ENCODE data around the gene CRAMP1.
A peak's percentile ranks its signal among the peaks of the same experiment; 100 is the strongest.
"Not testable (repeated sequence)": the region's sequence is repeated elsewhere in the genome, so short reads cannot be mapped to it uniquely, and the experiment has no call there.

Gene CRAMP1

DNA sequence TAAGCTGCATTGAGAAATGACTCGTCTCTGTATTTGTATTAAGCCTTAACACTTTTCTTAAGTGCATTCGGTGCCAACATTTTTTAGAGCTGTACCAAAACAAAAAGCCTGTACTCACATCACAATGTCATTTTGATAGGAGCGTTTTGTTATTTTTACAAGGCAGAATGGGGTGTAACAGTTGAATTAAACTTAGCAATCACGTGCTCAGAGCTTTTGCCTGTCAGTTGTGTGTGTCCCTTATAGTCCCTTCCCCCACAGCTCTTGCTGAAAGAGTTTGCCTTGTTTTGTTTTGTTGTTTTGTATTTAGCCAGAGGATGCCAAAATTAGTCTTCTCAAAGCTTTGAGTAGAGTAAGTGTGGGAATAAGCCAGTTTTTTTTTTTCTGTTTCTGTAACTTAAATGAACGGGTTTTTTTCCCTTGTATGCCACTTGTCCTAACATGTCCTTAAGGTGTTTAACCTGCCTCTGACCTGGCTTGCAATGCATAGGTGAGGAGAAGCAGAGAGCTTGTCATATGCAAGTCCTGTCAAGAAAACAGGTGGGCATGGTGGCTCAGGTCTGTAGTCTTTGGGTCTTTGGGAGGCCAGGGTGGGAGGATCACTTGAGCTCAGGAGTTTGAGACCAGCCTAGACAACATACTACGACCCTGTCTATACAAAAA, 89.2 kb downstream of the CRAMP1 start:
- Mint-ChIP-seq H3K9me3 (no peaks in the 10 kb centered on the region), H3K4me3 (no peak overlapping the region), H3K27me3 (no peaks in the 10 kb centered on the region), H3K36me3 (peaks cover 36 to 57% of the 10 kb centered on the region in 2 donors), H3K4me1 (peaks cover 0 to 2% of the 10 kb centered on the region in 2 donors), H3K27ac (no peak overlapping the region)
- DNase-seq (no peak), ATAC-seq (replicated peaks) (no peak)

GRCh38 chr16:1705324-1705687, 93.1 kb downstream of the CRAMP1 start:
- H3K27ac Mint-ChIP-seq = peak overlapping the region; percentile 100
- DNase-seq (peak; percentile 24), ATAC-seq (replicated peaks) (peak; percentile 33 to 45)
- not testable (repeated sequence) for H3K9me3 Mint-ChIP-seq, H3K27me3 Mint-ChIP-seq
- H3K4me1 Mint-ChIP-seq = peaks cover 10 to 19% of the 10 kb centered on the region in 2 donors
- H3K36me3 Mint-ChIP-seq = peaks cover 23 to 39% of the 10 kb centered on the region in 2 donors
- H3K4me3 Mint-ChIP-seq = peak overlapping the region; percentile 99 to 100

GRCh38 chr16:1705688-1706385, 93.7 kb downstream of the CRAMP1 start, which contains the start of gene MAPK8IP3:
TSS of gene MAPK8IP3 (plus strand) at chr16:1706195. CDS start at chr16:1706340, 145 bp downstream.
- peak; percentile 85 to 89 for ATAC-seq (replicated peaks)

DNA sequence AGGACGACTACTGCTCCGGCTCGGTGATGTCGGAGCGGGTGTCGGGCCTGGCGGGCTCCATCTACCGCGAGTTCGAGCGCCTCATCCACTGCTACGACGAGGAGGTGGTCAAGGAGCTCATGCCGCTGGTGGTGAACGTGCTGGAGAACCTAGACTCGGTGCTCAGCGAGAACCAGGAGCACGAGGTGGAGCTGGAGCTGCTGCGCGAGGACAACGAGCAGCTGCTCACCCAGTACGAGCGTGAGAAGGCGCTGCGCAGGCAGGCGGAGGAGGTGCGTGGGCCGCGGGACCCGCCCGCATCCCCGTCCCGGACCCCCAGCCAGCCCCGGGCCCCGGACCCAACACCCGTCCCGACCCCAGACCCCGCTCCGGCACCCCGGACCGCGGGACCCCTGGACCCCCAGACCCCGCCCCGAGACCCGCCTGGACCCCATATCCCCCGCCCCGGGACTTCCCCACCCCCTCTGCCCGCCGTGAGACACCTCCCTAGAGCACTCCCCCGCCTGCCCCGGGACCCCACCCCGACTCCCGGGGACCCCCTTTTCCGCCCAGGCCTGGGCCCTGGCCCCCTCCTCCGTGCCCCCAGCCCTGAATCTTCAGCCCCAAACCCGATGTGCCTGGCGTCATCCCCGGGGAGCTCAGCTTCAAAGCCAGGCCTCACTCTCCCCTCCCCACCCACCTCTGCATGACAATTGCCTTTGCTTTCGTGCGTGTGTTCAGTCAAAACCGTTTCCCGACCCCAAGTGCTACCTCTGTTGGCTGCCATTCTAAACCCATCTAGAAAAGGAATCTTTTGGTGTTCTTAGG, 94.4 kb downstream of the CRAMP1 start:
- Mint-ChIP-seq H3K27me3 (no peaks in the 10 kb centered on the region), H3K27ac (peak overlapping the region; percentile 96), H3K4me1 (peaks cover 14 to 26% of the 10 kb centered on the region in 2 donors)

More at GRCh38 chr16:1705688-1706385, 93.7 kb downstream of the CRAMP1 start, which contains the start of gene MAPK8IP3:
- DNase-seq = peak; percentile 94
- Mint-ChIP-seq H3K36me3 (peaks cover 23 to 36% of the 10 kb centered on the region in 2 donors), H3K27ac (peak within 1 kb of the TSS; percentile 100), H3K4me3 (peak within 1 kb of the TSS; percentile 99 to 100), H3K4me1 (peaks cover 10 to 19% of the 10 kb centered on the region in 2 donors), H3K27me3 (no peaks in the 10 kb centered on the region), H3K9me3 (no peaks in the 10 kb centered on the region)

GRCh38 chr16:1707193-1707790, 95.1 kb downstream of the CRAMP1 start:
- H3K36me3 Mint-ChIP-seq = peaks cover 25 to 31% of the 10 kb centered on the region in 2 donors
- H3K9me3 Mint-ChIP-seq = no peaks in the 10 kb centered on the region
- H3K4me3 Mint-ChIP-seq = peak overlapping the region; percentile 85 to 99
- peak overlapping the region; percentile 96 for H3K27ac Mint-ChIP-seq
- DNase-seq = no peak
- no peak for ATAC-seq (replicated peaks)
- H3K27me3 Mint-ChIP-seq = no peaks in the 10 kb centered on the region
- H3K4me1 Mint-ChIP-seq = peaks cover 17 to 30% of the 10 kb centered on the region in 2 donors

More for the DNA sequence above, 94.4 kb downstream of the CRAMP1 start:
- DNase-seq (no peak), ATAC-seq (replicated peaks) (peak; percentile 44 to 51)
- Mint-ChIP-seq H3K36me3 (peaks cover 25 to 35% of the 10 kb centered on the region in 2 donors), H3K9me3 (no peaks in the 10 kb centered on the region), H3K4me3 (peak overlapping the region; percentile 99 to 100)

DNA sequence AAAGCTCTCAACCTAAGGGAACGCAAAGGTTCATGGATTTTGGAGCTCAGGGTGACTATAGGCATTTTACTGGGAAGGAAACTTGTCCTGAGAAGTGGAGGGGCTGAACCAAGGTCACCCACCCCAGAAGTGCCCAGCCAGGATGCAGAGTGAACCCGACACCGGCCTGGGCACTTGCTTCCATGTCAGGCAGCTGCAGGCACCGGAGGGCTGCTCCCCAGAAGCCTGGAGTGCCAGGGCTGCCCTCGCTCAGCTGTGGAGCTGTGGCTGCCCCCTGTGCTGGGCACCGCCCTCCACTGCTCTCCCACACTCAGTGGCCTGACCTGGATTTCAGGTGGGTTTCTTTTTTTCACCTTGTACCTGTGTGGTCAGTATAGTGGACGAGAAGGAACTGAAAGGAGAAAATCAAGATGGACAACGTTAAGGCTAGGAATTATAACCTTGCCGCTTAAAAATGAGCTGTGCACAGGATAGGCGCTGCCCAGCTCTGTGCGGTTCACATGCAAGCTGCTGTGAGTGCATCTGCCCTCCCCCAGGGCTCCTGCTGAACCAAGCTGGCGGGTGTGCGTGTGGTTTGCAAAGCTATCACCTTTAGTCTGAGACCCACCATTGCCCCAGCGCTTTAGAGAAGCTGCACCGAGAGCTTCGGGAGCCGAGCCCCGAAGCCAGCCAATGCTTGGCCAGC, 96.1 kb downstream of the CRAMP1 start:
- H3K4me1 Mint-ChIP-seq = peaks cover 25 to 40% of the 10 kb centered on the region in 2 donors

DNA sequence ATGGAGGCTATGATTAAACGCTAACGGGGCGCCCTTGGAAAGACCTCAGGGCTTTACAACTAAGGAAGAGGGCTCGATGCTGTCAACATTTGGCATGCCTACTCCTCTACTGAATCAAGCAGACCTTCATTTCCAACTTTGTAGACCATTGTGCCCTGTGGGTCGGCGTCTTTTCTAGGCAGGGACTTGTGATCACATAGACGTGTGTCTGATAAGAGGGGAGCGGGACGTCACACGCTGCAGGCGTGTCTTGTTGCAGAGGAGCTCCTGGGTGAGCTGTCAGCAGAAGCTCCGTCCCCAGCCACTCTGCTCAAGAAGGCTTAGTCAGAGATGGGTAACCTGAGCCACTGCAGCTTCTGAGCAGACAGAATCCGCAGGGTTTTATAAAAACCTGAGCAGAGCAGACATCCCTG, 96.6 kb downstream of the CRAMP1 start:
- Mint-ChIP-seq H3K4me3 (no peak overlapping the region), H3K9me3 (no peaks in the 10 kb centered on the region), H3K27me3 (no peaks in the 10 kb centered on the region), H3K4me1 (peaks cover 30 to 45% of the 10 kb centered on the region in 2 donors), H3K27ac (peak overlapping the region; percentile 25), H3K36me3 (peaks cover 27 to 35% of the 10 kb centered on the region in 2 donors)
- ATAC-seq (replicated peaks) (no peak), DNase-seq (no peak)

More for the DNA sequence above, 96.1 kb downstream of the CRAMP1 start:
- H3K36me3 Mint-ChIP-seq = peaks cover 26 to 34% of the 10 kb centered on the region in 2 donors
- no peak overlapping the region for H3K27ac Mint-ChIP-seq
- no peak for DNase-seq
- no peaks in the 10 kb centered on the region for H3K9me3 Mint-ChIP-seq
- ATAC-seq (replicated peaks) = no peak
- peak overlapping the region; percentile 85 to 99 for H3K4me3 Mint-ChIP-seq
- no peaks in the 10 kb centered on the region for H3K27me3 Mint-ChIP-seq

GRCh38 chr16:1709356-1709755, 97.2 kb downstream of the CRAMP1 start:
- Mint-ChIP-seq H3K4me1 (peaks cover 35 to 51% of the 10 kb centered on the region in 2 donors), H3K4me3 (peak overlapping the region in 1 of 2 donors; percentile 53), H3K27ac (peak overlapping the region; percentile 5), H3K36me3 (peaks cover 31 to 35% of the 10 kb centered on the region in 2 donors), H3K27me3 (no peaks in the 10 kb centered on the region), H3K9me3 (no peaks in the 10 kb centered on the region)
- ATAC-seq (replicated peaks) (no peak), DNase-seq (no peak)

GRCh38 chr16:1710811-1711507, 98.8 kb downstream of the CRAMP1 start:
- DNase-seq = no peak
- no peak for ATAC-seq (replicated peaks)
- H3K27ac Mint-ChIP-seq = no peak overlapping the region
- H3K4me3 Mint-ChIP-seq = peak overlapping the region in 1 of 2 donors; percentile 71
- H3K27me3 Mint-ChIP-seq = no peaks in the 10 kb centered on the region
- H3K9me3 Mint-ChIP-seq = no peaks in the 10 kb centered on the region
- H3K4me1 Mint-ChIP-seq = peaks cover 41 to 67% of the 10 kb centered on the region in 2 donors
- H3K36me3 Mint-ChIP-seq = peaks cover 38 to 42% of the 10 kb centered on the region in 2 donors

DNA sequence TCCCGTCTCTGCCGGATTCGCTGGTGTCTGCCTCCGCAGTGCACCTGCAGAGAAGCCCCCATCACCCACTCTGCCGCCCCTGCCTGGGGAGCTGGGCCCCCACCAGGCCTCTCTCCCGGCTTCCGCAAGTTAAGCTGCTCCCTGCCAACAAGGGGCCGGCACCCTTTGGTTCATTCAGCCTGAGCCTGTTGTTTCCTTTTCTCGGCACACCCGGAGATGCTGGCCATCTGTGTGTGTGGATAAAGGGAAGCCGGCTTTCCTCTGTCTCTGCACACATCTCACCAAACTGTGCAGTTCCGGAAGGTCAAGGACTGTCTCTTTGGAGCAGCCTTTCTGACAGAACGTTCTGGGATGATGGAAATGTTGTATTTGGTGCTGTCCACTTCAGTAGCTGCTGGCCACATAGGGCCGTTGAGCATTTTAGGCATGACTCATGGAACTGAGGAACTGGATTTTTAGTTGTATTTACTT, 100.7 kb downstream of the CRAMP1 start:
- Mint-ChIP-seq H3K9me3 (no peaks in the 10 kb centered on the region), H3K27ac (peak overlapping the region; percentile 96), H3K4me3 (peak overlapping the region; percentile 66 to 79), H3K4me1 (peaks cover 46 to 79% of the 10 kb centered on the region in 2 donors), H3K36me3 (peaks cover 35 to 39% of the 10 kb centered on the region in 2 donors), H3K27me3 (no peaks in the 10 kb centered on the region)
- DNase-seq (no peak), ATAC-seq (replicated peaks) (no peak)

- peak overlapping the region; percentile 66 to 79 for H3K4me3 Mint-ChIP-seq
- H3K27me3 Mint-ChIP-seq = no peaks in the 10 kb centered on the region
- H3K36me3 Mint-ChIP-seq = peaks cover 35 to 37% of the 10 kb centered on the region in 2 donors
- no peaks in the 10 kb centered on the region for H3K9me3 Mint-ChIP-seq
- ATAC-seq (replicated peaks) (peak in 1 of 2 donors; percentile 1), DNase-seq (no peak)
- peak overlapping the region; percentile 96 for H3K27ac Mint-ChIP-seq
- H3K4me1 Mint-ChIP-seq = peaks cover 44 to 78% of the 10 kb centered on the region in 2 donors
Measured at GRCh38 chr16:1713331-1713730, 101.2 kb downstream of the CRAMP1 start.

GRCh38 chr16:1713933-1714332, 101.8 kb downstream of the CRAMP1 start:
- H3K4me1 Mint-ChIP-seq = peaks cover 46 to 77% of the 10 kb centered on the region in 2 donors
- H3K36me3 Mint-ChIP-seq = peaks cover 35 to 42% of the 10 kb centered on the region in 2 donors
- DNase-seq (peak; percentile 71), ATAC-seq (replicated peaks) (peak; percentile 70 to 81)
- no peaks in the 10 kb centered on the region for H3K9me3 Mint-ChIP-seq
- peak overlapping the region; percentile 96 for H3K27ac Mint-ChIP-seq
- no peaks in the 10 kb centered on the region for H3K27me3 Mint-ChIP-seq
- peak overlapping the region; percentile 79 for H3K4me3 Mint-ChIP-seq
